T47D (cell line): ENCODE data around the gene MAPK10.

Experiments used
- DNase-seq, 2 experiments: peaks; one replicate each; pipeline versions ENCODE4 v3.0.0 to v3.0.0-alpha.2; 2011 to 2012; ENCODE audit warnings: low read depth in 1 of 2, low spot score in 1 of 2
- JUND ChIP-seq: IDR thresholded peaks from 2 replicates; pipeline ENCODE4 v1.6.1; 2012; ENCODE audit warnings: low read depth
- in situ Hi-C: cut with HindIII; loops from 2 replicates; pipeline ENCODE4 v1.10.0; 2016; ENCODE audit warnings: low sequenced_read_pairs, low pct_unique_long_range_greater_than_20kb

MAPK10 gene

DNA sequence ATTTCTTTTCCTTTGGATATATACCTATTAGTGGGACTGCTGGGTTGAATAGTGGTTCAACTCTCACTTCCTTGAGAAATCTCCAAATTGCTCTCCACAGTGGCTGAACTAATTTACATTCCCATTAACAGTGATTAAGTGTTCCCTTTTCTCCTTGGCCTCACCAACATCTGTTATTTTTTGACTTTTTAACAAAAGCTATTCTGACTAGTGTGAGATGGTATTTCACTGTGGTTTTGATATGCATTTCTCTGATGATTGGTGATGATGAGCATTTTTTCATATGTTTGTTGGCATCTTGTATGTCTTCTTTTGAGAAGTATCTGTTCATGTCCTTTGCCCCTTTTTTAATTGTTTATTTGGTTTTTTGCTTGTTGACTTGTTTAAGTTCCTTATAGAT, 413.0 kb downstream of the MAPK10 start:
- in situ Hi-C loops: no loop called here
- DNase-seq: no peak
- no peak for TF ChIP-seq JUND

DNA sequence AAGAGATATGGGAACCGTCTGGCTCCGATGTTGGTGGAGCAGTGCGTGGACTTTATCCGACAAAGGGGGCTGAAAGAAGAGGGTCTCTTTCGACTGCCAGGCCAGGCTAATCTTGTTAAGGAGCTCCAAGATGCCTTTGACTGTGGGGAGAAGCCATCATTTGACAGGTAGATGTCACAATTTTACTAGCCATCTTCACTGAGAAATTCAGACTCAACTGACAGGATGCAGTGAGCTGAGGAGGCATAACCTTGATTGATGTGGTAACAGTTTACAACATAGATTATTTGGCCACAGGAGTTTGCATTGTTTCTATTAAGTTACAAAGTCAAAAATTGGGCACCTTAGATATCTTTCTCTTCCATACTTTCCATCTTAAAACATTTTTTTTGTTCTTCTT, 417.7 kb downstream of the MAPK10 start:
- in situ Hi-C loops: no loop called here
- DNase-seq: no peak
- TF ChIP-seq JUND: no peak

DNA sequence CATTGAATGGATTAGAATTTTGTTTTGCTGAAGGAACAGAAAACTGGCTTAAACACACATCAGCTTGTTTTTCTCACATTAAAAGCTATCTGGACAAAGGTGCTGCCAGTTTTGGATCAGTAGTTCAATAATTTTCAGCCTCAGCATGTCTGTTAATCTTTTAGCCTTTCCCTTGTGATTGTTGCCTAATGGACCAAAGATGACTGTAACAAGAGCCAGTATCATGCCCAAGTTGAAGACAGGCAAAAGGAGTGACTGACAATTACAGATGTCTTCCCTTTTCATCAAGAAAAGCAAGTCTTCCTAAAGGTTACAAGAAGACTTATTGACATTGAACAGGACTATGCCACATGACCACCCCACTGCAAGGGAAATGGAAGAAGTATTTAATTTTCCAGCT, 419.7 kb downstream of the MAPK10 start:
- in situ Hi-C loops: no loop called here

More for the DNA sequence above, 419.7 kb downstream of the MAPK10 start:
- no peak for DNase-seq
- no peak for TF ChIP-seq JUND
